Neuron (in vitro differentiated cells): ENCODE results near the gene EIF4ENIF1.
"Not testable (repeated sequence)": the region's sequence is repeated elsewhere in the genome, so short reads cannot be mapped to it uniquely, and the experiment has no call there.

Source experiments
- H2AFZ ChIP-seq: one replicate; pipeline ENCODE4 v1.6.1; 2013; ENCODE audit warnings: low read depth, mild to moderate bottlenecking, inconsistent platforms, low read length, moderate library complexity
- H3K27me3 ChIP-seq: one replicate; pipeline ENCODE4 v1.6.1; 2013; ENCODE audit warnings: low read length; ENCODE audit not compliant: insufficient read depth
- H3K36me3 ChIP-seq: one replicate; pipeline ENCODE4 v1.6.1; 2013; ENCODE audit warnings: low read length; ENCODE audit not compliant: insufficient read depth
- H3K4me1 ChIP-seq: one replicate; pipeline ENCODE4 v1.6.1; 2013; ENCODE audit warnings: low read length; ENCODE audit not compliant: insufficient read depth
- H3K4me3 ChIP-seq: 2 replicates; pipeline ENCODE4 v1.5.1; 2013; ENCODE audit warnings: mild to moderate bottlenecking, low read length, moderate library complexity
- H3K9me3 ChIP-seq: one replicate; pipeline ENCODE4 v1.6.1; 2013; ENCODE audit warnings: low read length

EIF4ENIF1 gene

DNA sequence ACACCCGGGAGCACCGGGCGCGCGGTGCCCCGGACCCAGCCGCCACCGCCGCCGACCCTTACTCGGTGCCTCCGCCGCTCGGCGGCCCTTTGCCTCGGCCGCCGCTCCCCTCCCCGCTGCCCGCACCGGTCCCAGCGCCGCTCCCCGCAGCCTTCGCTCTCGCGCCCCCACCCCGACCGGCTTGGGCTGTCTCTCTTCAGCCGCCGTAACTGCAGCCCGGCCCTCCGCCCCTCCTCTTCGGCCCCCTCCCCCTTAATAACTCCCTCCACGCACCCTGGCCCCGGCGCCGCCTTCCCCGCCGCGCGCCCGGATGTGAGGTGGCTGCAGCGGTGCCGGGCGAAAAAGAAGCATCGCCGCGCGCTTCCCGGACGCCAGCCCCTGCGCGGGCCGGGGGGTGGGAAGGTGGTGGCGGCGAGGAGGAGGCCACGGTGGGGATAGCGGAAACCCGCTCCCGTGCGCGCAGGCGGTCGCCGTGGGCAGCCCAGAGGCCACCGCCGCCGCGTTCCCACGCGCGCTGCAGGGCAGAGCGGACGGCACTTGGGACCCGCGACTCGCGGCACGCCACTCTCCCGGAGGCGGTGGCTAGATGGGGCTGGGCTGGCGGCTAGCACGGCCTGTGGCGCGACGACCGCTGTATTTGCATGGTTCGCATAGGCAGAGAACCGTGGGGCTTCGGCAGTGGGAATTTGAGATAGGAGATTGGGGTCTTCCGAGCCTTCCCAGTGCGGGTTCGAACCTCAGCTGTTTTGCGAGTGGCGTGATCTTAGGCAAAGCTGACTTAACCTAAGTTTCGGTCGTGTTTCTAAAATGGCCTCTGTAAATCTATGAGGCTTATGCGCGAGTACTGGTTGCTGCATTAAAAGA lies at the start of gene EIF4ENIF1:
Gene EIF4ENIF1 (minus strand): TSS at position 211 of the 864 bp plus-strand sequence. CDS start 1,124 bp downstream, outside the sequence.
- H3K27me3 ChIP-seq = no peaks in the 10 kb centered on the region
- no peaks in the 10 kb centered on the region for H3K9me3 ChIP-seq
- H2AFZ ChIP-seq = peak within 1 kb of the TSS; percentile 60
- H3K4me1 ChIP-seq = peaks cover 22% of the 10 kb centered on the region
- peaks cover 25% of the 10 kb centered on the region for H3K36me3 ChIP-seq
- peak within 1 kb of the TSS; percentile 79 for H3K4me3 ChIP-seq

DNA sequence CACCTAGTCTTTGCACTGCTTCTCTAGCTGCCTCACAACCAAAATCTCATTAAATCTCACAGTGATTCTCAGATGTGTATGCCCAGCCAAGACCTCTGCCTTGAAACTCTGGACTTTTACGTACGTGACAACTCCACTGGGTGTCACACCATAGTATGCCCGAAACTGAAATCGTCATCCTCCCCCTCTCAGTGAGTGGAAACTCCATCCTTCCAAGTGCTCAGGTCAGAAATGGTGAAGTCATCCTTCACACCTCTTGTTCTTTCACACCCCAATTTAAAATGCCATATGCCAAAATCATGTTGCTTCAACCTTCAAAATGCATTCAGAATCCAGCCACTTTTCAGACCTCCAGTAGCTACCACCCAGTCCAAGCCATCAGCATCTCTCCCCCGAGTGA lies 49.2 kb upstream of the EIF4ENIF1 start:
- Histone ChIP-seq H3K4me3 (no peak overlapping the region), H2AFZ (no peak overlapping the region), H3K4me1 (no peaks in the 10 kb centered on the region), H3K27me3 (no peaks in the 10 kb centered on the region), H3K9me3 (no peaks in the 10 kb centered on the region), H3K36me3 (peaks cover 7% of the 10 kb centered on the region)

GRCh38 chr22:31537019-31537535 lies 47.4 kb upstream of the EIF4ENIF1 start:
- peaks cover 7% of the 10 kb centered on the region for H3K36me3 ChIP-seq

DNA sequence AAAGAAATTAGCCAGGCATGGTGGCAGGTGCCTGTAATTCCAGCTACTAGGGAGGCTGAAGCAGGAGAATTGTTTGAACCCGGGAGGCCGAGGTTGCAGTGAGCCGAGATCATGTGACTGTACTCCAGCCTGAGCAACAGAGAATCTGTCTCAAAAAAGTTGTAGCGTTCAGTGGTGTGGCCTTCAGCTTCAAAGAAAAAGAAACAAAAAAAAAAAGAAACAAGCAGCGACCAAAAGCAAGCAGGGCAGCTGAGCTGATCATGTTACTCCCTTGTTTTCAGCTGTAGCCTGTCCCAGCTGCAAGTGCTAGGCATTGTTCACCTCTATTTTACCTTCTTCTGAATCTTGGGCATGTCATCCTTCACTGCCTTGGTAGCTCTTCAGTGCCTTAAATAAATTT lies 43.7 kb upstream of the EIF4ENIF1 start:
- H2AFZ ChIP-seq = no peak overlapping the region
- H3K27me3 ChIP-seq = no peaks in the 10 kb centered on the region
- peaks cover 15% of the 10 kb centered on the region for H3K36me3 ChIP-seq
- no peaks in the 10 kb centered on the region for H3K9me3 ChIP-seq
- no peak overlapping the region for H3K4me3 ChIP-seq
- H3K4me1 ChIP-seq = no peaks in the 10 kb centered on the region

More at GRCh38 chr22:31537019-31537535, 47.4 kb upstream of the EIF4ENIF1 start:
- no peak overlapping the region for H3K4me3 ChIP-seq
- no peaks in the 10 kb centered on the region for H3K4me1 ChIP-seq
- no peaks in the 10 kb centered on the region for H3K9me3 ChIP-seq
- H2AFZ ChIP-seq = no peak overlapping the region
- no peaks in the 10 kb centered on the region for H3K27me3 ChIP-seq

GRCh38 chr22:31532060-31532459 lies 42.4 kb upstream of the EIF4ENIF1 start:
- Histone ChIP-seq H3K9me3 (no peaks in the 10 kb centered on the region), H3K36me3 (peaks cover 18% of the 10 kb centered on the region), H2AFZ (no peak overlapping the region), H3K4me1 (no peaks in the 10 kb centered on the region), H3K27me3 (no peaks in the 10 kb centered on the region), H3K4me3 (no peak overlapping the region)

GRCh38 chr22:31530823-31531195 lies 41.2 kb upstream of the EIF4ENIF1 start:
- Histone ChIP-seq H3K9me3 (no peaks in the 10 kb centered on the region), H3K36me3 (peaks cover 18% of the 10 kb centered on the region), H2AFZ (no peak overlapping the region), H3K4me3 (no peak overlapping the region), H3K4me1 (no peaks in the 10 kb centered on the region), H3K27me3 (no peaks in the 10 kb centered on the region)

DNA sequence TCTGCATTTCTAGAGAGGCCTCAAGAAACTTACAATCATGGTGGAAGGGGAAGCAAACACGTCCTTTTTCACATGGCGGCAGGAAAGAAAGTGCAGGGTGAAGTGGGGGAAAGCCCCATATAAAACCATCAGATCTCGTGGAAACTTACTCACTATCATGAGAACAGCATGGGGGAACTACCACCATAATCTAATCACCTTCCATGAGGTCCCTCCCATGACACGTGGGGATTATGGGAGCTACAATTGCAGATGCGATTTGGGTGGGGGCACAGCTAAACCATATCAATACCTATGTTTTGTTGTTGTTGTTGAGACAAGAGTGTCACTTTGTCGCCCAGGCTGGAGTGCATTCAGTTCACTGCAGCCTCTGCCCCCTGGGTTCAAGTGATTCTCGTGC lies 36.6 kb upstream of the EIF4ENIF1 start:
- Histone ChIP-seq H3K9me3 (no peaks in the 10 kb centered on the region), H3K27me3 (no peaks in the 10 kb centered on the region), H2AFZ (no peak overlapping the region), H3K4me3 (no peak overlapping the region), H3K36me3 (peaks cover 20% of the 10 kb centered on the region), H3K4me1 (no peaks in the 10 kb centered on the region)

- not testable (repeated sequence) for H3K4me1 ChIP-seq, H3K9me3 ChIP-seq, H3K27me3 ChIP-seq, H2AFZ ChIP-seq, H3K4me3 ChIP-seq
- peaks cover 10% of the 10 kb centered on the region for H3K36me3 ChIP-seq
These were observed 34.5 kb upstream of the EIF4ENIF1 start for GRCh38 chr22:31524132-31524531.

GRCh38 chr22:31520051-31520450 lies 30.4 kb upstream of the EIF4ENIF1 start:
- peaks cover 10% of the 10 kb centered on the region for H3K36me3 ChIP-seq
- peaks cover 5% of the 10 kb centered on the region for H3K9me3 ChIP-seq

GRCh38 chr22:31509061-31509762 lies 19.6 kb upstream of the EIF4ENIF1 start:
- H3K4me1 ChIP-seq = no peaks in the 10 kb centered on the region
- H3K4me3 ChIP-seq = no peak overlapping the region
- peaks cover 3% of the 10 kb centered on the region for H3K9me3 ChIP-seq

More at GRCh38 chr22:31520051-31520450, 30.4 kb upstream of the EIF4ENIF1 start:
- H3K27me3 ChIP-seq = no peaks in the 10 kb centered on the region
- no peaks in the 10 kb centered on the region for H3K4me1 ChIP-seq
- no peak overlapping the region for H2AFZ ChIP-seq
- no peak overlapping the region for H3K4me3 ChIP-seq

DNA sequence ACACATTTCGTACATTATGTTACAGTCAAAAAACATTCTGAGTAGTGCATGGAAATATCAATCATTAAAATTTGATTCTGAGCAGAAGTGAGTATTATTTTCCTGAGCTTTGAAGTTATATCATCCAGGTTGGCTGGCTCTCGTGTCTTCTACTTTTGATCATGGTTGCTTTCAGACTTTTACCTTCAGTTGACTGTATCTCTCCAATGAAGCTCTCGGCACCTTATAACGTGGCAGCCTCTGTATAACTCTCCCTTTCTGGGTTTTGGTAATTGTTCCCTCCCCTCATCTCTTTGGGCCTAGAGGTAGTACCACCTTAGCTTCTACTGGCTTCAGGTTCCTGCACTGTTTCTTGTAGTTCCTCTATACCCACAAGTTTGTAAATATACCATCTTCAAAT lies 18.9 kb upstream of the EIF4ENIF1 start:
- Histone ChIP-seq H3K36me3 (peaks cover 19% of the 10 kb centered on the region), H3K4me3 (no peak overlapping the region), H3K9me3 (peaks cover 3% of the 10 kb centered on the region), H3K4me1 (no peaks in the 10 kb centered on the region), H2AFZ (no peak overlapping the region), H3K27me3 (no peaks in the 10 kb centered on the region)

More at GRCh38 chr22:31509061-31509762, 19.6 kb upstream of the EIF4ENIF1 start:
- Histone ChIP-seq H3K27me3 (no peaks in the 10 kb centered on the region), H3K36me3 (peaks cover 19% of the 10 kb centered on the region), H2AFZ (no peak overlapping the region)

DNA sequence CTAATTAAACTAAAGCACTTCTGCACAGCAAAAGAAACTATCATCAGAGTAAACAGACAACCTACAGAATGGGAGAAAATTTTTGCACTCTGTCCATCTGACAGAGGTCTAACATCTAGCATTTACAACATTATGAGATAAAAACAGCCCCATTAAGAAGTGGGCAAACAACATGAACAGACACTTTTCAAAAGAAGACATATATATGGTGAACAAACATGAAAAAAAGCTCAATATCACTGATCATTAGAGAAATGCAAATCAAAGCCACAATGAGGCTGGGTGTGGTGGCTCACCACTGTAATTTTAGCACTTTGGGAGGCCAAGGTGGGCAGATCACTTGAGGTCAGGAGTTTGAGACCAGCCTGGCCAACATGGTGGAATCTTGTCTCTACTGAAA lies 17.9 kb upstream of the EIF4ENIF1 start:
- H3K36me3 ChIP-seq = peaks cover 17% of the 10 kb centered on the region
- not testable (repeated sequence) for H3K9me3 ChIP-seq, H2AFZ ChIP-seq, H3K4me1 ChIP-seq, H3K27me3 ChIP-seq, H3K4me3 ChIP-seq

- Histone ChIP-seq H2AFZ (no peak overlapping the region), H3K4me3 (no peak overlapping the region), H3K9me3 (peaks cover 5% of the 10 kb centered on the region), H3K36me3 (peaks cover 8% of the 10 kb centered on the region), H3K4me1 (no peaks in the 10 kb centered on the region), H3K27me3 (no peaks in the 10 kb centered on the region)
These were observed 14.6 kb upstream of the EIF4ENIF1 start for GRCh38 chr22:31504282-31504681.
